ENCODE data around the gene AFM.

AFM gene

GRCh38 chr4:73481358-73481757, at the start of gene AFM:
TSS of gene AFM (plus strand) at chr4:73481745. CDS start at chr4:73481776, 31 bp downstream.
- DNase-seq: no peak

GRCh38 chr4:73431813-73432168, 49.8 kb upstream of the AFM start:
- no peak for DNase-seq

GRCh38 chr4:73432169-73433000, 49.2 kb upstream of the AFM start:
- DNase-seq: no peak

GRCh38 chr4:73433140-73433539, 48.4 kb upstream of the AFM start:
- DNase-seq: no peak

- no peak for DNase-seq
Measured at GRCh38 chr4:73434311-73434710, 47.2 kb upstream of the AFM start.

GRCh38 chr4:73435984-73436383, 45.6 kb upstream of the AFM start, which contains the start of gene AFP:
TSS of gene AFP (plus strand) at chr4:73436221. CDS start at chr4:73436263, 42 bp downstream.
- no peak for DNase-seq

- no peak for DNase-seq
Measured at GRCh38 chr4:73436674-73437557, 44.6 kb upstream of the AFM start.

- no peak for DNase-seq
Measured at GRCh38 chr4:73437558-73437956, 44.0 kb upstream of the AFM start.

GRCh38 chr4:73438048-73438447, 43.5 kb upstream of the AFM start:
- DNase-seq: no peak

- DNase-seq: no peak
Measured at GRCh38 chr4:73438582-73439215, 42.8 kb upstream of the AFM start.

GRCh38 chr4:73439445-73439844, 42.1 kb upstream of the AFM start:
- DNase-seq: no peak

GRCh38 chr4:73439991-73440390, 41.6 kb upstream of the AFM start:
- DNase-seq: no peak

GRCh38 chr4:73440653-73441052, 40.9 kb upstream of the AFM start:
- DNase-seq: no peak

- no peak for DNase-seq
Measured at GRCh38 chr4:73442275-73442674, 39.3 kb upstream of the AFM start.

GRCh38 chr4:73443224-73443623, 38.3 kb upstream of the AFM start:
- DNase-seq: no peak

GRCh38 chr4:73445383-73446335, 35.9 kb upstream of the AFM start:
- DNase-seq: no peak

GRCh38 chr4:73446336-73446938, 35.1 kb upstream of the AFM start:
- DNase-seq: peak; percentile 53

GRCh38 chr4:73447671-73448070, 33.9 kb upstream of the AFM start:
- DNase-seq: no peak

- no peak for DNase-seq
Measured at GRCh38 chr4:73448448-73449203, 32.9 kb upstream of the AFM start.

- no peak for DNase-seq
Measured at GRCh38 chr4:73450398-73451004, 31.0 kb upstream of the AFM start.

GRCh38 chr4:73451404-73451803, 30.1 kb upstream of the AFM start:
- no peak for DNase-seq
